NCI-H2107 (cell line): ENCODE results near the gene RPE65.
"Not testable (repeated sequence)": the region's sequence is repeated elsewhere in the genome, so short reads cannot be mapped to it uniquely, and the experiment has no call there.

Experiments used
- DNase-seq: peaks from one replicate; lab custom pipeline; 2025; lab: John Stamatoyannopoulos, UW

The RPE65 gene

GRCh38 chr1:68453060-68453670 lies 3.4 kb upstream of the RPE65 start:
- no peak for DNase-seq

- no peak for DNase-seq
Observed at GRCh38 chr1:68448365-68448764, 1.4 kb downstream of the RPE65 start.

DNA sequence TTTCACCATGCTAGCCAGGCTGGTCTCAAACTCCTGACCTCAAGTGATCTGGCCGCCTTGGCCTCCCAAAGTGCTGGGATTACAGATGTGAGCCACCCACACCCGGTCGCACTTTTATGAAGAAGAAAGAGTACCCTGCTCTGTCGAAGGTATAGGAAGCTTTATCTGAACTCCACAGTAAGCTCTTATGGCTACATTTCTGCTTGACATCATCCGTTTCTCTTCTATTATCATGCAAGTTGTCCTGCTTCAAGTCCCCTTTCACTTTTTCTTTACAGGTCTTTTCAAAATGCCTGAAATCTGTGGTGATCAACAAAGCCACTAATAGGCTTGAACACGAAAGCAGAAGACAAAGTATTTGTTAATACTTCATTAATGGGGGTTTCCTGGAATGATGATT lies 4.0 kb downstream of the RPE65 start:
- DNase-seq = no peak

DNA sequence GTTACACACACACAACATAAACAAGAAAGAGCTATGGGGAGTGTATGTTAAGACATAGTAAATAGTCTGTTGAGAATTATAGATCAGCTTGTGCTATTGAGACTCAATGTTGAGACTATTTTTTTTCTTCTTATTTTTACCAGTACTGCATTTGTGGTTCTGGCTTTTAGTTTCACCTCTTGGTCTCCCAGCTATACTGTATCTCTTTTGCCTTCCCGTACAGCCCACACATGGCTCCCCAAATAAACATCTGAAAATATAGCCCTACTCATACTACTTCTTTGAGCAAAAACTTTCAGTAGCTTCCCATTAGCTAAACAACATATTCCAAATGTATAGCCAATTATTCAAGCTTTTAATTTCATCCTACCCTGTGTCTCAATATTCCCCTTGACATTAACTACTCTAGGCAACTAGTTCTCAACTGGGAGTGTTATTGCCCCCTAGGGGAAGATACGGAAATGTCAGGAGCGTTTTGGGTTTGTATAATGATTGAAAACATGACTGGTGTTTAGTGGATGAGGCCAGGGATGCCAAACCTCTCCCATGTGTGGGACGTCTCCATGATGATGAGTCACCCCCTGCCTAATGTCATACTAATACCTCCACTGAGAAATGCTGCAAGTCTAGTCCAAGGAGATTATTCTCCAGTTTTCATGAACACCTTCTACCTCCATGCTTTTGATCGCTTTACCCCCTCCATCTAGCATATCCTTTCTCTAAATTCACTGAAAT lies 6.8 kb downstream of the RPE65 start:
- no peak for DNase-seq

- no peak for DNase-seq
Observed at GRCh38 chr1:68442006-68442405, 7.7 kb downstream of the RPE65 start.

DNA sequence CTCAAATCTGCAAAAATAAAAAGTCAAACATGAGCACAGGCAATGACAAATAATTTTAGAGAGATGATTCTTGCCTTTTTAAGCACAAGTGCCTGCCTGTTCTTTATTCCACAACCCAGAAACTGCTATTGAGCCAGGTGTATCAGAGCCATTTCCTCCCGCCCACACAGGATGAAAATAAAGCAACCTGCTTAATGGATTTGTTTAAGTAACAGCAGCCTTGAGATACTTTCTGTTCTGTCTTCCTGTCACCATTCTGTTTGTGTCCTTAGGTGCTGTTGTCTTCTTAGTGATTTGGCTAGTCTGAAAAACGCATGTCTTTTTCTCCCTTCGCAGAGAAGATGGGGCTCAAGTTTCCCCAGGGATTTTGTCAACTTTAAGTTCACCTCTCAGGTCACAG lies 11.4 kb downstream of the RPE65 start:
- no peak for DNase-seq

GRCh38 chr1:68433395-68433794 lies 16.4 kb downstream of the RPE65 start:
- no peak for DNase-seq

DNA sequence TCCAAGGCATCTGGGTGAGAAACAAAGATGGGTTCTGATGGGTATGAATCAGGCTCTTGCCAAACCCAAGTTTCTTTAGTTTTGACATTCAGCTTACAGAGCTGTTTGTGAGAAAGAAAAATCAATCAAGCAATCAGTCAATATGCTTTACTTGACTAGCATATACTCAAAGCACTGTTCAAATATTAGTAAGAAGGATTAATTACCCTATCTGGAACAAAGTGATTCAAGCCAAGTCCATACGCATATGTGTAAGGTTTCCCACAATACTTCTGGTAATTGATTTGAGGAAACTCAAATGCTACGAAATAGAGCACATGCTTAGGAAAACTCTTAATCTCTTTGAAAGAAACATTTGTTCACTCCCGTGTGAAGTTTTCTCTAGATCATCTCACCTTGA lies 18.7 kb downstream of the RPE65 start:
- no peak for DNase-seq

DNA sequence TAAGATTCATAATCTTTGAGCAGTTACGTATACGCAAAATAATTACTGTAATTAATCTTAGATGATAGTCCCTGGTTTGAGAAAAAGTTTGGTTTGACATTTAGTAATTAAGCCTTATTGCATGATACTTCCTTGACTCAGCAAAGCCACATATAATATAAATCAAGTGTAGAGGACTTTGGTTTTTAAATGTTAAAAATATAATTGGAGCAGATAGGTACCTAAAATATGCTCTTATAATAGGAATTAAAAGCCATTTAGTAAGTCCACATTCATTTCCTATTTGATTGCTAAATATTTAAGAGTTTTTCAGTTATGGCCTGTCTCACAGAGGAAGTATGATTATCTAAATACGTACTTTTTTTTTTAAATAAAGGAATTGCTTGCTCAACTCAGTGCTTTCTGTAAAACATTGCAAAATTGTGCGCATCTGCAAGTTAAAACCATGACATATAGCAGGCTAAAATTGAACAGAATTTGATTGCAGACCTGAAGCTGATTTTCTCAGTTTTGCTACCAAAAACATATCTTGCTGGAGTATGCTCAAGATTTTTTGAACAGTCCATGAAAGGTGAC lies 20.4 kb downstream of the RPE65 start:
- no peak for DNase-seq

- no peak for DNase-seq
Observed at GRCh38 chr1:68426594-68426993, 23.2 kb downstream of the RPE65 start.

DNA sequence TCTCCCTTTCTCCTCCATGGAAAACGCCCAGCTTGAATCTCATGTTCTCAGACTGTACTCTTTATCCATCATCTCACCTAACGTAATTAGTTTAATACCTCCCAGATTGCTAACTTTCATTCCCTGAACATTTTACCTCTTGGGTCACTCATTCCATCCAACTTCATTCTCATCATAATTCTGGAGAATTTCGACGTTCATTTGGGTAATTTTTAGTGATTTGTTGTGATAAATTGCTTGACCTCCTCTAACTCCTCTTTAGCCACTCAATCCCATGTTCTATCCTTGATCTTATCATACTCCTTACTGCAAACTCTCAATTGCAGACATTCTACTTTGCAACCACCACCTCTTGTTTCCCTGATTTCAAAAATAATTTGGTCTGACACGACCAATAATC lies 28.4 kb downstream of the RPE65 start:
- DNase-seq = no peak

GRCh38 chr1:68409426-68409825 lies 40.3 kb downstream of the RPE65 start:
- no peak for DNase-seq

- no peak for DNase-seq
Observed at GRCh38 chr1:68401506-68401905, 48.2 kb downstream of the RPE65 start.

- not testable (repeated sequence) for DNase-seq
Observed at GRCh38 chr1:68395575-68395974, 54.2 kb downstream of the RPE65 start.

- not testable (repeated sequence) for DNase-seq
Observed at GRCh38 chr1:68392474-68392873, 57.3 kb downstream of the RPE65 start.

GRCh38 chr1:68385798-68386524 lies 63.8 kb downstream of the RPE65 start:
- not testable (repeated sequence) for DNase-seq

DNA sequence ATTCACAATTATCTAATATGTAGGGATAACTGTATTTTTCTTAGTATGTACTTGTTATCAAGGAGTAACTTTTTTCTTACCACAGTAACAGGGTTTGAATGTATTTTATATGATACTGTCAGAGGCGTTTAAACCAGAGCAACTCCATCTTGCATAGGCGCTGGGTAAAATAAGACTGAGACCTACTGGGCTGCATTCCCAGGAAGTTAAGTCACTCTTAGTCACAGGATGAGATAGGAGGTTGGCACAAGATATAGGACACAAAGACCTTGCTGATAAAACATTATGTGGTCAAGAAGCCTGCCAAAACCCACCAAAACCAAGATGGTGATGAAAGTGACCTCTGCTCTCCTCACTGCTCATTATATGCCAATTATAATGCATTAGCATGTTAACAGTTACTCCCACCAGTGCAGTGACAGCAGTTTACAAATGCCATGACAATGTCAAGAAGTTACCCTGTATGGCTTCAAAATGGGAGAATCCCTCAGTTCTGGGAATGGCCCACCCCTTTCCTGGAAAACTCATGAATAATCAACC lies 64.8 kb downstream of the RPE65 start:
- DNase-seq = no peak

DNA sequence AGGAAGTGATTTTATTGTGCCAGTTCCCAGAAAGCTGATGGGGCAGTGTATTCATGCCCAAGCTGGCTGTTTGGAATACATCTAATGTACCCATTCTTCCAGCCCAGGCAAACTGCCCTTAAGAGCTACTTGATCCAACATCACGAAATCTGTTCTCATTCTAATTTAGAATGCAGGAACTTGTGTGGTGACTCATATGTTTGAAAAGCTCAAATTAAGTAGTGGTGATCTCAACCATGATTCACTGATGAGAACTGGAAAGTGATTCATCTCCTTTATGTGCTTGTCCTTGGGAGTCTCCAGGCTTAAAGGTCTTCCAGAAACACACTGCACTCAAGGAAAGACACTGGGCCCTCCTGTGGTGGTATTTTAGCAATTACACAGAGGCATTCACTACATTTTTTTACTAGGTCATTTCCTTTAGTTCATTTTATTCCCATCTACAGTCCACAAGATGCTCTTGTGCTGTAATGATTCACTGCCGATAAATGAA lies 65.4 kb downstream of the RPE65 start:
- no peak for DNase-seq

- DNase-seq = no peak
Observed at GRCh38 chr1:68383092-68383491, 66.7 kb downstream of the RPE65 start.

DNA sequence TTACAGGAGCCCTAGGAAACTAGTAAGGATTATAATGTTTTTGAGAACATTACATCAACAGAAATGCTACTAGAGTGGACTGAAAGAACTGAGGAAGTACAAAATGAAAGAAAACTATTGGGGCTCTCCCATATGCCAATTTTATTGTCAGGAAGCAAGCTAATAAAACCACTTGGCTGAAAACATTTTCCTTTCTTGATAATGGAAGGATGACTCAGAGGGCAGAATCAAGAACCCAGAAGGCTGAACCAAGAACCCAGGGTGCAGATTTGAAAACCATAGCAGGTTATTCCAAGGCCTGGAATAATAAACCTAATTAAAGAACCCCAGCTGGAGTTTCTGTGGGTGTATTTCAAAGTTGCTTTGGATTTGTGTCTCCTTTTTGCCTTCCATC lies 70.7 kb downstream of the RPE65 start:
- no peak for DNase-seq
